Activated T-helper 17 cell treated with anti-CD3 and anti-CD28 coated beads, Interleukin-2, amount 50 U/mL, for 72 hours (primary cell): Measurements from ENCODE around the gene GPRC5D. TPM values are rescaled to one million over a fixed set of nuclear protein-coding genes. Genes with fewer than 3 reads are reported as not detected.

Experiments used
- ATAC-seq: fragments of 150-1000 bp; cut with Tn5 transposase; replicated peaks from 2 replicates; pipeline ENCODE4 v1.10.0; 2021; ENCODE audit warnings: mild to moderate bottlenecking, moderate library complexity
- H3K27ac Mint-ChIP-seq: one replicate; pipeline ENCODE4 v1.8.0; 2022; ENCODE audit warnings: mixed read lengths
- H3K27me3 Mint-ChIP-seq: one replicate; pipeline ENCODE4 v1.8.0; 2022; ENCODE audit warnings: mixed read lengths
- H3K36me3 Mint-ChIP-seq: one replicate; pipeline ENCODE4 v1.8.0; 2022; ENCODE audit warnings: low read depth, mild to moderate bottlenecking, mixed read lengths
- H3K4me1 Mint-ChIP-seq: one replicate; pipeline ENCODE4 v1.8.0; 2022; ENCODE audit warnings: mixed read lengths
- H3K4me3 Mint-ChIP-seq: one replicate; pipeline ENCODE4 v1.8.0; 2022; ENCODE audit warnings: mild to moderate bottlenecking, mixed read lengths
- H3K9me3 Mint-ChIP-seq: one replicate; pipeline ENCODE4 v1.8.0; 2022; ENCODE audit warnings: mixed read lengths
- total RNA-seq, 2 donors: library from RNA; stranded (reverse); gene quantifications; one replicate each; pipeline ENCODE4 v1.2.3, GENCODE V29; 2022

Gene GPRC5D
- total RNA-seq, 2 donors from 2014 or later: not detected

DNA sequence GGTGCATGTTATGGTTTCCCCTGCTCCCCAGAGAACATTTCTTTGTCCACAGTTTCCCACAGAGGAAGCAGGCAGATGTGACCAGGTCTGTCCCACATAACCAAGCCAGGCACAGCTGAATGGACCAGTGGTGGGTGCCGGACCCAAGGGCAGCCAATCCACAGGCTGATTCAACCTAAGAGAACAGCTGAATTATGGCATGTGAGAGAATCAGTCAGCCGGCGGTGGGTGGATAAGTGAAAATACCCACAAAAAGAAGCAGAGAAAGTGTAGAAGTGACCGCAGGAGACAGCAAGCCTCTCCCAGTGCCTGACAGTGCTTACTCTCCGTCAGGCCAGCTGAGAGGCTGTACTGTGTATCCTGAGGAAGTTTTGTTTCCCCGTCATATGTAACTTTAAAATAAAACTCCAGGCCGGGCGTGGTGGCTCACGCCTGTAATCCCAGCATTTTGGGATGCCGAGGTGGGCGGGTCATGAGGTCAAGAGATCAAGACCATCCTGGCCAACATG lies 14.9 kb downstream of the GPRC5D start:
- Mint-ChIP-seq H3K27ac (no peak overlapping the region), H3K9me3 (no peaks in the 10 kb centered on the region), H3K27me3 (peaks cover 3% of the 10 kb centered on the region), H3K36me3 (no peaks in the 10 kb centered on the region), H3K4me1 (no peaks in the 10 kb centered on the region), H3K4me3 (no peak overlapping the region)
- no peak for ATAC-seq

DNA sequence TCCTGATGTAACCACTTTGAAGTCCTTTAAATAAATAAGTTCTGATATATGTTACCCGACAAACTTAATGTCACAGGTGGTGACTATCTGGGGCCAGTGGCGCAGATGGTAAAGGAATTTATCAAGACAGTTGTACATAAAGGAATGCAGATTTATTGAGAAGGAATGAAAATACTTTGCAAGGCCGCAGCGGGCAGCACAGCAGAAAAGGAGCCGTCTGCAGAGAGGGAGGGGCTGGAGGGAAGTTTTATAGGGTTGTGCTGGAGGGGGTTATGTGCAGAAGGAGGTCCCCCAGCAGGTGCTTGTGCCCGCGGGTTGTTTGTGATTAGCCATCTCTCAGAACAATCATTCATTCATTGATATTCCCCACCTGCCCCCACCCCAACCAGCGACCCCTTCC lies 17.4 kb downstream of the GPRC5D start:
- H3K4me1 Mint-ChIP-seq: no peaks in the 10 kb centered on the region
- H3K27me3 Mint-ChIP-seq: peaks cover 6% of the 10 kb centered on the region
- no peak overlapping the region for H3K27ac Mint-ChIP-seq
- H3K36me3 Mint-ChIP-seq: no peaks in the 10 kb centered on the region
- no peak overlapping the region for H3K4me3 Mint-ChIP-seq
- ATAC-seq: no peak
- no peaks in the 10 kb centered on the region for H3K9me3 Mint-ChIP-seq

DNA sequence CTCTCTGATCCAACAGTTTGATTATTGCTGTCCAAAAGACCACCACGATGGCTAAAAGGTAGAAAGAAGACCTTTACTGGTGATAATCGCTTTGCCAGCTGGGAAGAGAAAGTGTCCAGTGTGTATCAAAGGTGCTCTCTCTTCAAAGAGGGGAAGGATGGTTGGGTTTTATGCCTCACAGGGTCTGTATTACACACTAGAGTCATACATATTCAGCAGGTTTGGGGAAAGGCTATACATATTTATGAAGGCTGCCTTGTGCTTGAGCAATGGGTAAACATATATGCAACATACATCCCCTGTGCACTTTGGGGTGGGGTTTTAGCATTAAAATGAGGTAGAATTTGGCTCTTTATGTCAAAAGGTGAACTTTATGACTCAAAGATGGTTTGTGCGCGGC lies 18.2 kb downstream of the GPRC5D start:
- H3K9me3 Mint-ChIP-seq: no peaks in the 10 kb centered on the region
- H3K36me3 Mint-ChIP-seq: no peaks in the 10 kb centered on the region
- no peaks in the 10 kb centered on the region for H3K4me1 Mint-ChIP-seq
- peaks cover 6% of the 10 kb centered on the region for H3K27me3 Mint-ChIP-seq
- ATAC-seq: no peak
- no peak overlapping the region for H3K27ac Mint-ChIP-seq
- no peak overlapping the region for H3K4me3 Mint-ChIP-seq

- Mint-ChIP-seq H3K36me3 (no peaks in the 10 kb centered on the region), H3K27me3 (peaks cover 3% of the 10 kb centered on the region), H3K4me3 (no peak overlapping the region), H3K4me1 (peaks cover 3% of the 10 kb centered on the region), H3K9me3 (no peaks in the 10 kb centered on the region), H3K27ac (no peak overlapping the region)
- ATAC-seq: no peak
These were observed 21.2 kb downstream of the GPRC5D start for GRCh38 chr12:12930633-12931219.

- Mint-ChIP-seq H3K4me3 (no peak overlapping the region), H3K9me3 (no peaks in the 10 kb centered on the region), H3K36me3 (no peaks in the 10 kb centered on the region), H3K4me1 (peaks cover 3% of the 10 kb centered on the region), H3K27me3 (peaks cover 3% of the 10 kb centered on the region), H3K27ac (no peak overlapping the region)
- ATAC-seq: no peak
These were observed 22.3 kb downstream of the GPRC5D start for GRCh38 chr12:12929696-12930095.

DNA sequence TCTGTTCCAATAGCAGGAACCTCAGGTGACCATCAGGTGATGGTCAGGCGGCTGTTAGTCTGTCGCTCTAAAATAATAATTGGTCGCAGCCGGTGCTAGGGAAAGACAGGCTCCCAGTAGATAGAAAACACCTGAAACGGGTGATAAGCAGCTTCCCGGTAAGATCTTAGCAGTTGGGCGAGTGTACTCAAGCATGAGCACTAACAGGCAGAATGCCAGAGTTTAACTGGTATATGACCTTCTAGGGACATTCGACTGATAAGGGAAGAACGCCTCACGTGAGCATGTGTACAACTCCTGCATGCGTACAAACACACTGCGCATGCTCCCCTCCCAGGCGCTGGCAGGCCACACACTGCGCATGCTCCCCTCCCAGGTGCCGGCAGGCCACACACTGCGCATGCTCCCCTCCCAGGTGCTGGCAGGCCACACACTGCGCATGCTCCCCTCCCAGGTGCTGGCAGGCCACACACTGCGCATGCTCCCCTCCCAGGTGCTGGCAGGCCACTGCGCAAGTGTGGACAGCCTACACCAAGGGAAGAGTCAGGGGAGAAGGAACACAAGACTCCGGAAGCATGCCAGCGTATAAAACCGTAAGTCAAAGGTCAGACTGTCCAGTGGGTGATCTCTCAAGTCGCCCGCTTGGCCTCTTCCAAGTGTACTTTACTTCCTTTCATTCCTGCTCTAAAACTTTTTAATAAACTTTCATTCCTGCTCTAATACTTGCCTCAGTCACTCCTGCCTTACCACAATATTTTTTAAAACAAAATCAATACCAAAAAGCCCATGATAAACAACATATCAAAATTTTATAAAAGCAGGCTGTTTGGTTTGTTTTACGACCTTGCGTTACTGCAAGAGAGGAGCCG lies 24.5 kb downstream of the GPRC5D start:
- Mint-ChIP-seq H3K4me1 (peaks cover 3% of the 10 kb centered on the region), H3K27ac (no peak overlapping the region), H3K4me3 (peak overlapping the region; percentile 59), H3K9me3 (no peaks in the 10 kb centered on the region), H3K27me3 (peaks cover 3% of the 10 kb centered on the region), H3K36me3 (no peaks in the 10 kb centered on the region)
- peak; percentile 73 for ATAC-seq

GRCh38 chr12:12926571-12927071 lies 25.3 kb downstream of the GPRC5D start:
- Mint-ChIP-seq H3K27me3 (peaks cover 3% of the 10 kb centered on the region), H3K9me3 (no peaks in the 10 kb centered on the region), H3K4me1 (peaks cover 3% of the 10 kb centered on the region), H3K36me3 (no peaks in the 10 kb centered on the region), H3K4me3 (no peak overlapping the region), H3K27ac (no peak overlapping the region)
- no peak for ATAC-seq

- ATAC-seq: no peak
- H3K4me1 Mint-ChIP-seq: peaks cover 3% of the 10 kb centered on the region
- no peaks in the 10 kb centered on the region for H3K9me3 Mint-ChIP-seq
These were observed 26.6 kb downstream of the GPRC5D start for GRCh38 chr12:12925388-12925787.

DNA sequence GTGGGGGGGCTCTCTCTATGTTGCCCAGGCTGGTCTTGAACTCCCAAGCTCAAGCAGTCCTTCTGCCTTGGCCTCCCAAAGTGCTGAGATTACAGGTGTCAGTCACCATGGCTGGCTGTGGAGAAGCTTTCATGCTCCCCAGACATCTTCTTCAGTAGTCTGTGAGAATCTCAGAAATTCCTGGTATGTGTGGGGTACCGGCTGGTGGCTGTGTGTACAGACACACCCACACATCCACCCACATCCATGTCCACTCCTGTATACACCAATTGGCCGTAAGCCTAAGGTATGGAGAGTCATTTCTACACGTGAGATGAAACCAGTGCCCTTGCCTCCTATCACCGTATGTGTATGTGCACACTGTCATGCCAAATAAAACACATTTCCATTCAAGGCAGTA lies 27.8 kb downstream of the GPRC5D start:
- Mint-ChIP-seq H3K27me3 (no peaks in the 10 kb centered on the region), H3K9me3 (no peaks in the 10 kb centered on the region), H3K4me1 (peaks cover 3% of the 10 kb centered on the region), H3K36me3 (no peaks in the 10 kb centered on the region), H3K4me3 (no peak overlapping the region), H3K27ac (no peak overlapping the region)
- ATAC-seq: no peak

More at GRCh38 chr12:12925388-12925787, 26.6 kb downstream of the GPRC5D start:
- Mint-ChIP-seq H3K36me3 (no peaks in the 10 kb centered on the region), H3K4me3 (no peak overlapping the region), H3K27me3 (peaks cover 3% of the 10 kb centered on the region), H3K27ac (no peak overlapping the region)

GRCh38 chr12:12922978-12923377 lies 29.0 kb downstream of the GPRC5D start:
- Mint-ChIP-seq H3K4me1 (peaks cover 3% of the 10 kb centered on the region), H3K4me3 (no peak overlapping the region), H3K9me3 (no peaks in the 10 kb centered on the region), H3K36me3 (no peaks in the 10 kb centered on the region), H3K27ac (no peak overlapping the region), H3K27me3 (no peaks in the 10 kb centered on the region)
- no peak for ATAC-seq

DNA sequence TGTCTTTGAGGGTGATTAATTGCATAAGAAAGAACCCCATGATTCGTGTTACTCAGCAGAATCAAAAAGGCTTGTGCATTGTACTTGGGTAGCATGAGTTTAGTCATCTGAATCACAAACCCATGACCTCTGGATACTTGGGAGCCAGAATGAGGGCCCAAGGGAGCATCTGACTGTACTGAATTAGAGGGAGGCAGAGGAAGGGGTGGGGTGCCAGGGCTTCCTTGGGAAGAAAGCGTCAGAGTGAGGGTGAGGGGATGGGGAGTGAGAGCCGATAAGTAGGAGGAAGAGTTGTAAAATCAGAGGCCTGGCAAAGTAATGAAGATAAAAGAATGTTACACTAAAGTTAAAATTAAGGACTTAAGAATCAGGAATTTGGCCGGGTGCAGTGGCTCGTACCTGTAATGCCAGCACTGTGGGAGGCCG lies 29.8 kb downstream of the GPRC5D start:
- H3K4me1 Mint-ChIP-seq: peaks cover 3% of the 10 kb centered on the region
- H3K36me3 Mint-ChIP-seq: no peaks in the 10 kb centered on the region
- no peak overlapping the region for H3K4me3 Mint-ChIP-seq
- ATAC-seq: no peak
- H3K27ac Mint-ChIP-seq: no peak overlapping the region
- H3K27me3 Mint-ChIP-seq: peaks cover 3% of the 10 kb centered on the region
- no peaks in the 10 kb centered on the region for H3K9me3 Mint-ChIP-seq

DNA sequence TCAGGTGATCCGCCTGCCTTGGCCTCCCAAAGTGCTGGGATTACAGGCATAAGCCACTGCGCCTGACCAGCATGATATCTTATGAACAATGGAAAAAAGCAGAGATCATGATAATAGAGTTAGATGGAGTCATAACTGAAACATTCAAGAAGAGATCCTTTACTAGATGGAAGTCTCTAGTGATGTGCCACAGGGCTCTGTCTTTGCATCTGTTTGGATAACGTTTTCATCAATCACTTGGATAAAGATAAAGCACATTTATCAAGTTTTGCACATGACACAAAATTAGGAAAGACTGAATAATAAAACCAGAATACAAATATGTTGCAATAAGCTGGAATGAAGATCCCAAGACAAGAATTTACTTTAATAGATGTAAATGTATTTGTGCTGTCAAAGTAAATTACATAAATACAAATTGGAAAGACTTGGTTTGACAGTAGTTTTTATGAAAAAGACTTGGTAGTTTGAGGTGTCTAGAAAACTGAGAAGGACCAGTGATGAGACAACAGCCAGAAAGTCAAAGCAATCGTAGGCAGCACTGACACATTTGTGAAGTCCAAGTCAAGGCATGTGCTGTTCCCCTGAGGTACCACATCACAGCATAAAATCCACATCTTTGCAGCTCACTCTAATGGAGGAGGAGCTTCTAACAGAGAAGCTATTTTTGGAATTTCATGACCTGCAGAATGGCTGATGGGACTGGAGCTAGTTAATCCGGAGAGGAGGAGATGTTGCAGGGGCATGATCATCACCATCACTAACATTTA lies 32.1 kb downstream of the GPRC5D start:
- H3K9me3 Mint-ChIP-seq: no peaks in the 10 kb centered on the region
- no peak for ATAC-seq
- no peak overlapping the region for H3K27ac Mint-ChIP-seq
- H3K27me3 Mint-ChIP-seq: peaks cover 8% of the 10 kb centered on the region
- H3K36me3 Mint-ChIP-seq: no peaks in the 10 kb centered on the region
- no peak overlapping the region for H3K4me3 Mint-ChIP-seq
- peaks cover 4% of the 10 kb centered on the region for H3K4me1 Mint-ChIP-seq

GRCh38 chr12:12918781-12919389 lies 33.1 kb downstream of the GPRC5D start:
- Mint-ChIP-seq H3K9me3 (no peaks in the 10 kb centered on the region), H3K27ac (no peak overlapping the region), H3K4me1 (peaks cover 4% of the 10 kb centered on the region), H3K36me3 (no peaks in the 10 kb centered on the region), H3K4me3 (no peak overlapping the region), H3K27me3 (peaks cover 8% of the 10 kb centered on the region)
- no peak for ATAC-seq

GRCh38 chr12:12917517-12917916 lies 34.5 kb downstream of the GPRC5D start:
- no peak overlapping the region for H3K27ac Mint-ChIP-seq
- H3K4me1 Mint-ChIP-seq: peaks cover 4% of the 10 kb centered on the region
- H3K4me3 Mint-ChIP-seq: no peak overlapping the region
- peaks cover 8% of the 10 kb centered on the region for H3K27me3 Mint-ChIP-seq
- H3K9me3 Mint-ChIP-seq: no peaks in the 10 kb centered on the region
- ATAC-seq: no peak
- H3K36me3 Mint-ChIP-seq: no peaks in the 10 kb centered on the region
